Astrocyte (in vitro differentiated cells and primary cell): ENCODE data around the gene NEU1. TPM values are rescaled to one million over a fixed set of nuclear protein-coding genes. Genes with fewer than 3 reads are reported as not detected.

Source experiments
- DNase-seq: peaks from one replicate; pipeline ENCODE4 v3.0.0-alpha.2; 2010; ENCODE audit warnings: low read depth
- FAIRE-seq: peaks from 2 replicates; lab custom pipeline; 2011; peaks lifted over from hg19 to GRCh38; lab: Jason Lieb, UNC
- H2AFZ ChIP-seq: 2 replicates; pipeline ENCODE4 v1.6.0; 2012; ENCODE audit warnings: low read depth, low read length, inconsistent platforms
- H3K27ac ChIP-seq: 2 replicates; pipeline ENCODE4 v1.5.1; 2011; ENCODE audit warnings: low read depth, low read length, inconsistent platforms
- H3K27me3 ChIP-seq: 2 replicates; pipeline ENCODE4 v1.6.0; 2011; ENCODE audit warnings: low read length, inconsistent platforms; ENCODE audit not compliant: insufficient read depth
- H3K36me3 ChIP-seq: 2 replicates; pipeline ENCODE4 v1.5.1; 2011; ENCODE audit warnings: low read length, inconsistent platforms; ENCODE audit not compliant: insufficient read depth
- H3K4me1 ChIP-seq: 2 replicates; pipeline ENCODE4 v1.5.1; 2011; ENCODE audit warnings: low read length, inconsistent platforms; ENCODE audit not compliant: insufficient read depth
- H3K4me2 ChIP-seq: 2 replicates; pipeline ENCODE4 v1.6.0; 2012; ENCODE audit warnings: low read length, inconsistent platforms
- H3K4me3 ChIP-seq: 2 replicates; pipeline ENCODE4 v1.5.1; 2011; ENCODE audit warnings: low read depth, mild to moderate bottlenecking, low read length, inconsistent platforms; ENCODE audit not compliant: insufficient read depth
- H3K79me2 ChIP-seq: 2 replicates; pipeline ENCODE4 v1.6.0; 2012; ENCODE audit warnings: mild to moderate bottlenecking, low read length, inconsistent platforms; ENCODE audit not compliant: insufficient read depth
- H3K9ac ChIP-seq: 2 replicates; pipeline ENCODE4 v1.6.0; 2012; ENCODE audit warnings: mild to moderate bottlenecking, low read length, inconsistent platforms
- H3K9me3 ChIP-seq: 2 replicates; pipeline ENCODE4 v1.5.1; 2012; ENCODE audit warnings: low read depth, mild to moderate bottlenecking, low read length, inconsistent platforms; ENCODE audit not compliant: insufficient read depth
- H4K20me1 ChIP-seq: 2 replicates; pipeline ENCODE4 v1.6.0; 2012; ENCODE audit warnings: low read length, inconsistent platforms; ENCODE audit not compliant: insufficient read depth
- H3K27ac Mint-ChIP-seq: one replicate; pipeline ENCODE4 v1.8.0; 2021; ENCODE audit warnings: mild to moderate bottlenecking, mixed read lengths; ENCODE audit not compliant: unreplicated experiment
- H3K27me3 Mint-ChIP-seq: one replicate; pipeline ENCODE4 v1.8.0; 2021; ENCODE audit warnings: low read depth, mixed read lengths; ENCODE audit not compliant: unreplicated experiment
- H3K36me3 Mint-ChIP-seq: one replicate; pipeline ENCODE4 v1.8.0; 2021; ENCODE audit warnings: low read depth, mixed read lengths; ENCODE audit not compliant: unreplicated experiment
- H3K4me1 Mint-ChIP-seq: one replicate; pipeline ENCODE4 v1.8.0; 2021; ENCODE audit warnings: low read depth, mixed read lengths; ENCODE audit not compliant: unreplicated experiment
- H3K4me3 Mint-ChIP-seq: one replicate; pipeline ENCODE4 v1.8.0; 2021; ENCODE audit warnings: mild to moderate bottlenecking, moderate library complexity, mixed read lengths; ENCODE audit not compliant: unreplicated experiment
- H3K9me3 Mint-ChIP-seq: one replicate; pipeline ENCODE4 v1.8.0; 2021; ENCODE audit warnings: mild to moderate bottlenecking, mixed read lengths; ENCODE audit not compliant: unreplicated experiment
- EZH2 ChIP-seq: IDR thresholded peaks from 2 replicates; pipeline ENCODE4 v1.6.1; 2012; ENCODE audit warnings: mild to moderate bottlenecking, low read length, inconsistent platforms; ENCODE audit not compliant: insufficient read depth
- total RNA-seq: library from RNA; stranded (reverse); gene quantifications from 2 replicates; pipeline ENCODE4 v1.2.1, GENCODE V29; 2021
- TF ChIP-seq, protein P1 (sequence below): IDR thresholded peaks from 2 replicates; pipeline ENCODE4 v1.5.1; 2011; ENCODE audit warnings: low read depth, mild to moderate bottlenecking, inconsistent platforms, low read length, moderate library complexity; ENCODE audit not compliant: insufficient read depth

Gene NEU1
- total RNA-seq, 1 donor from 2014 or later, result 47.3 TPM

DNA sequence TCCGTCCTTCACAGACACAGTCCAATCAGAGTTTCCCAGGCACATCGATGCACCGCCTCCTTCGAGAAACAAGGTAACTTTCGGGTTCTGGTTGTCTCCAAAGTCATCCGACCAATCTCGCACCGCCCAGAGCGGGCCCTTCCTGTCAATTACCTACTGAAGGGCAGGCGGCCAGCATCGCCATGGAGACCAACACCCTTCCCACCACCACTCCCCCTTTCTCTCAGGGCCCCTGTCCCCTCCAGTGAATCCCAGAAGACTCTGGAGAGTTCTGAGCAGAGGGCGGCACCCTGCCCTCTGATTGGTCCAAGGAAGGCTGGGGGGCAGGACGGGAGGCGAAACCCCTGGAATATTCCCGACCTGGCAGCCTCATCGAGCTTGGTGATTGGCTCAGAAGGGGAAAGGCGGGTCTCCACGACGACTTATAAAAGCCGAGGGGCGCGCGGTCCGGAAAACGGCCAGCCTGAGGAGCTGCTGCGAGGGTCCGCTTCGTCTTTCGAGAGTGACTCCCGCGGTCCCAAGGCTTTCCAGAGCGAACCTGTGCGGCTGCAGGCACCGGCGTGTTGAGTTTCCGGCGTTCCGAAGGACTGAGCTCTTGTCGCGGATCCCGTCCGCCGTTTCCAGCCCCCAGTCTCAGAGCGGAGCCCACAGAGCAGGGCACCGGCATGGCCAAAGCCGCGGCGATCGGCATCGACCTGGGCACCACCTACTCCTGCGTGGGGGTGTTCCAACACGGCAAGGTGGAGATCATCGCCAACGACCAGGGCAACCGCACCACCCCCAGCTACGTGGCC is 35.1 kb downstream of the NEU1 start, which contains the start of gene HSPA1B:
HSPA1B (plus strand) TSS at position 453 of the 794 bp plus-strand sequence; CDS start at position 666, 213 bp downstream.
- H3K4me3 ChIP-seq, result peak within 1 kb of the TSS; percentile 73
- peaks cover 7% of the 10 kb centered on the region for H4K20me1 ChIP-seq
- no peak for FAIRE-seq
- no peak for TF ChIP-seq EZH2
- TF ChIP-seq, protein P1, sequence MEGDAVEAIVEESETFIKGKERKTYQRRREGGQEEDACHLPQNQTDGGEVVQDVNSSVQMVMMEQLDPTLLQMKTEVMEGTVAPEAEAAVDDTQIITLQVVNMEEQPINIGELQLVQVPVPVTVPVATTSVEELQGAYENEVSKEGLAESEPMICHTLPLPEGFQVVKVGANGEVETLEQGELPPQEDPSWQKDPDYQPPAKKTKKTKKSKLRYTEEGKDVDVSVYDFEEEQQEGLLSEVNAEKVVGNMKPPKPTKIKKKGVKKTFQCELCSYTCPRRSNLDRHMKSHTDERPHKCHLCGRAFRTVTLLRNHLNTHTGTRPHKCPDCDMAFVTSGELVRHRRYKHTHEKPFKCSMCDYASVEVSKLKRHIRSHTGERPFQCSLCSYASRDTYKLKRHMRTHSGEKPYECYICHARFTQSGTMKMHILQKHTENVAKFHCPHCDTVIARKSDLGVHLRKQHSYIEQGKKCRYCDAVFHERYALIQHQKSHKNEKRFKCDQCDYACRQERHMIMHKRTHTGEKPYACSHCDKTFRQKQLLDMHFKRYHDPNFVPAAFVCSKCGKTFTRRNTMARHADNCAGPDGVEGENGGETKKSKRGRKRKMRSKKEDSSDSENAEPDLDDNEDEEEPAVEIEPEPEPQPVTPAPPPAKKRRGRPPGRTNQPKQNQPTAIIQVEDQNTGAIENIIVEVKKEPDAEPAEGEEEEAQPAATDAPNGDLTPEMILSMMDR, result no peak
- H3K27me3 ChIP-seq, result no peaks in the 10 kb centered on the region
- Mint-ChIP-seq H3K27ac (peak within 1 kb of the TSS; percentile 91), H3K36me3 (no peaks in the 10 kb centered on the region), H3K9me3 (no peaks in the 10 kb centered on the region), H3K4me3 (peak within 1 kb of the TSS; percentile 88), H3K4me1 (peaks cover 18% of the 10 kb centered on the region), H3K27me3 (no peaks in the 10 kb centered on the region)
- peak within 1 kb of the TSS; percentile 82 for H3K9ac ChIP-seq
- H2AFZ ChIP-seq, result peak within 1 kb of the TSS; percentile 80
- H3K79me2 ChIP-seq, result peaks cover 26% of the 10 kb centered on the region
- no peaks in the 10 kb centered on the region for H3K9me3 ChIP-seq
- peak; percentile 99 for DNase-seq
- H3K4me1 ChIP-seq, result peaks cover 12% of the 10 kb centered on the region
- H3K27ac ChIP-seq, result peak within 1 kb of the TSS; percentile 77
- H3K4me2 ChIP-seq, result peak within 1 kb of the TSS; percentile 86
- no peaks in the 10 kb centered on the region for H3K36me3 ChIP-seq

DNA sequence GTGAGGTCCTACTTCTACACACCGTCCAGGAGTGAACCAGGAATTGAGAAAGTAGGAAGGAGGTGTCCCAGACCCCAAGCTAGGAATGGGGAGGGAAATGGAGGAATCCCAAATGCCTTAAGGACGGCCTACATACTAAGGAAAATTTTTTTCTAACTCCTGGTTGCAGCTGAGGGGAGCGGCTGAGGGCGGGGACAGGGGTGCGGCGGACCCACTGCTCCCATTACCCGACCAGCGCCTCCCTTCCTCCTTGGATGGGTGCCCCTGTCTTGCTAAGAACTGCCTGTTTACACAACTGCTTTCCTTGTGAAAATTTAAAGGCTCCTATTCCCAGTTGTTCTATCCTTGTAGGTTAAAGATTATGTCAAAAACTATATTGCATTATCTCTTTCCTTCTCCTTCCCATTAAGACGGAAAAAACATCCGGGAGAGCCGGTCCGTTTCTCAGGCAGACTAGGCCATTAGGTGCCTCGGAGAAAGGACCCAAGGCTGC is 35.8 kb downstream of the NEU1 start:
- peak overlapping the region; percentile 79 for H3K9ac ChIP-seq
- peaks cover 15% of the 10 kb centered on the region for H3K4me1 ChIP-seq
- FAIRE-seq (no peak), DNase-seq (peak; percentile 81)
- no peaks in the 10 kb centered on the region for H3K27me3 ChIP-seq
- no peaks in the 10 kb centered on the region for H3K9me3 Mint-ChIP-seq
- H3K79me2 ChIP-seq, result peaks cover 25% of the 10 kb centered on the region
- no peaks in the 10 kb centered on the region for H3K27me3 Mint-ChIP-seq
- no peaks in the 10 kb centered on the region for H3K9me3 ChIP-seq
- H3K4me2 ChIP-seq, result peak overlapping the region; percentile 86
- H3K36me3 ChIP-seq, result no peaks in the 10 kb centered on the region
- H2AFZ ChIP-seq, result peak overlapping the region; percentile 80
- H3K4me1 Mint-ChIP-seq, result peaks cover 20% of the 10 kb centered on the region
- peak overlapping the region; percentile 49 for H3K4me3 ChIP-seq
- H3K4me3 Mint-ChIP-seq, result peak overlapping the region; percentile 88
- H3K36me3 Mint-ChIP-seq, result no peaks in the 10 kb centered on the region
- H4K20me1 ChIP-seq, result peaks cover 7% of the 10 kb centered on the region
- TF ChIP-seq, protein P1, result no peak
- TF ChIP-seq EZH2, result no peak
- peak overlapping the region; percentile 77 for H3K27ac ChIP-seq
- H3K27ac Mint-ChIP-seq, result peak overlapping the region; percentile 91
